Type B pancreatic cell (in vitro differentiated cells): ENCODE results near the gene KLHDC8B. TPM values are rescaled to one million over a fixed set of nuclear protein-coding genes. Genes with fewer than 3 reads are reported as not detected.

Source experiments
- DNase-seq: peaks from one replicate; pipeline ENCODE4 v3.0.0; 2021; ENCODE audit warnings: mixed read lengths; ENCODE audit not compliant: unreplicated experiment; ENCODE audit errors: extremely low spot score
- H3K27ac Mint-ChIP-seq: 2 replicates; pipeline ENCODE4 v1.8.0; 2021; ENCODE audit warnings: mild to moderate bottlenecking, mixed read lengths
- H3K27me3 Mint-ChIP-seq: 2 replicates; pipeline ENCODE4 v1.8.0; 2021; ENCODE audit warnings: mixed read lengths
- H3K36me3 Mint-ChIP-seq: 2 replicates; pipeline ENCODE4 v1.8.0; 2021; ENCODE audit warnings: mixed read lengths
- H3K4me1 Mint-ChIP-seq: one replicate; pipeline ENCODE4 v1.8.0; 2021; ENCODE audit warnings: mixed read lengths; ENCODE audit not compliant: unreplicated experiment
- H3K4me3 Mint-ChIP-seq: 2 replicates; pipeline ENCODE4 v1.8.0; 2021; ENCODE audit warnings: mild to moderate bottlenecking, mixed read lengths
- H3K9me3 Mint-ChIP-seq: 2 replicates; pipeline ENCODE4 v1.8.0; 2021; ENCODE audit warnings: mixed read lengths
- CTCF ChIP-seq: fragments of 200-600 bp; sonication (generic); conservative IDR thresholded peaks from 2 replicates; pipeline ENCODE4 v1.5.0; 2021; ENCODE audit warnings: antibody characterized with exemption, mild to moderate bottlenecking
- total RNA-seq: library from RNA; stranded (reverse); gene quantifications from 2 replicates; pipeline ENCODE4 v1.2.1, GENCODE V29; 2021; ENCODE audit warnings: low replicate concordance

Gene KLHDC8B
- total RNA-seq, 1 donor from 2014 or later = 42.1 TPM

- Mint-ChIP-seq H3K36me3 (peaks cover 4% of the 10 kb centered on the region), H3K4me3 (peak overlapping the region; percentile 34), H3K27me3 (no peaks in the 10 kb centered on the region), H3K27ac (no peak overlapping the region), H3K4me1 (peaks cover 17% of the 10 kb centered on the region), H3K9me3 (no peaks in the 10 kb centered on the region)
- no peak for DNase-seq
- TF ChIP-seq CTCF = no peak
Observed at GRCh38 chr3:49163609-49164008, 7.8 kb upstream of the KLHDC8B start.

- no peaks in the 10 kb centered on the region for H3K9me3 Mint-ChIP-seq
- H3K4me1 Mint-ChIP-seq = peaks cover 21% of the 10 kb centered on the region
- peak overlapping the region; percentile 91 for H3K4me3 Mint-ChIP-seq
- H3K27me3 Mint-ChIP-seq = no peaks in the 10 kb centered on the region
- H3K27ac Mint-ChIP-seq = peak overlapping the region; percentile 88
- TF ChIP-seq CTCF = no peak
- DNase-seq = no peak
- peaks cover 4% of the 10 kb centered on the region for H3K36me3 Mint-ChIP-seq
Observed at GRCh38 chr3:49164983-49165720, 6.2 kb upstream of the KLHDC8B start.

DNA sequence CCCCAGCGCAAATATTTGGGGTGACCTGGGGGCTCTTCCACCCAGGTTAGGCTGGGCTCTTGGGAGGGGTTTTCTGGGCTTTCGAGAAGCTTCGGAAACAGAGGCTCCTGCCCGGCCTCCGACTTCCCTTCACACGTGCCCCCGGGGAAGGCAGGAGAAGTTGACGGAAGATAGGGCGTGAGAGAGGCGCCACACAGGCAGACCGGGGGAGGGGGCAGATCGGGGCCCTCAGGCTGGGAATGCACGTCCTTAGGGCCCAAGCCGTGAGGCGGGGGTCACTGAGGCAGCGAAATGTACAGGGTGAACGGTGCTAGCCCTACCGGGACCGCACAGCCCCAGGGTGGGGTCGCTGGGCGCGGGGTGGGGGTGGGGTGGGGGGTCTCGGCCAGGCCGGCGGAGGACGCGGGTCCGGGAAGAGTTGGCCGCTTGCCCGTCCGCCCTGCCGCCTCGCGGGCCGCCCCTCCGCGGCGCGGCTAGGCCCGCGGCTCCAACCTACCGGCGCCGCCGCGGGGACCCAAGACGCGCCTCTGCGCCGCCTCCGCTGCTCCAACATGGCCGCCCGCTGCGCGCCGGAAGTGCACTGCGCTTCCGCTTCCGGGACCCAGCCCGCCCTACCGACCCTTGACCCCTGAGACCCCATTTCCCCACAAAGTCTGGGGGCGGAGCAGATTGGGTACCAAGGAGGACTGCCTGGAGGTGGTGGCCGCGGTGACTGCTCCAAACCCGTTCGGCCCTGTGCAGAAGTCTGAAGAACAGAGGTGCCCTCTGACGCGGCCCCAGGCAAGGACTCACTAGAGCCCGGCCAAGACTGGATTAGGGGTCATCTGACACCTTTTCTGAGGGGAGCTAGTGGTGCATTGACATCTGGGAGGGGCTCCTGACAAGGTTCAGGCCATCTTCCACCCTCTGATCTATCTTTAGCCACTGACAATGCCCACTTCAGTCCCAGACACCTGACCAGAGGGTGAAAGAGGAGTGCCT, 5.3 kb upstream of the KLHDC8B start, which contains the start of gene CCDC71:
Gene CCDC71 (minus strand): TSS at position 561 of the 981 bp plus-strand sequence. CDS start 2,123 bp downstream, outside the sequence.
- Mint-ChIP-seq H3K4me1 (peaks cover 29% of the 10 kb centered on the region), H3K4me3 (peak within 1 kb of the TSS; percentile 92)

DNA sequence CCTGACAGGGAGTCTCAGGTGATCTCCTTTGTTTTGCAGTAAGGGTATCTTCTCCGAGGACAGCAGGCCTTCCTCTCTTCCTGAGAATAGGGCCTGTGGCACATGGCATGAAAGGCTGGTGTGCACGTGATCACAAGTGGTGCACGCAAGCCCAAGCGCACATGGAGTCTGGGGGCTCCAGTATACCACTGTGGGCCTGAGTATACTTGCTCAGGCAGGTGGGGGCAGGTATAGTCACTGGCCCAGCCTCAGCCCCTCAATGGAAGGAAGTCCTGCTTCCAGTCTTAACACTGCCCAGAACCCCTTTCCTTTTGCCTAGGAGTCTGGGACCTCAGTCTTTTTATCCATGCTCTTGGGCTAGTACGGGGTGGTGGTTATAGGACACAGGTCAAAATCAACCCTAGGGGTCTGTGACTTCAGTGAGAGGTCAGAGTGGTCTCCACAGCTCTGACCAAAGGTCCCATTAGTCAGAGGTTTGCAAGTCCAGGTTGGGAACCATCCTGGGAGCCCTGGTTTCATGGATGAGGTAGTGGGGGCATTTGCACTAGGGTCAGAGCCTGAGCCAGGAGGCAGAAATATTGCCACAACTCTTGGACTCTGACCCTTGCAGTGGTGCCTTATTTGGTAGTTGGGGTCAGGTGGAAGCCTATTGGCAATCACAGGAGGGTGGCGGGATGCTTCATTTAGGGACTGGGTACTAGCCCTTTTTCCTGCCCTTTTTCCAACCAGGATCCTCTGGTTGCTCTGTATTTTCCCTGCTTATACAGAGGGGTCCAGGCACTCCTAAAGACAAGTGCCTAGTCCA, 4.4 kb upstream of the KLHDC8B start:
- H3K4me1 Mint-ChIP-seq = peaks cover 34% of the 10 kb centered on the region
- no peak for TF ChIP-seq CTCF
- H3K9me3 Mint-ChIP-seq = no peaks in the 10 kb centered on the region
- H3K4me3 Mint-ChIP-seq = peak overlapping the region; percentile 92
- DNase-seq = no peak
- peaks cover 4% of the 10 kb centered on the region for H3K36me3 Mint-ChIP-seq
- H3K27ac Mint-ChIP-seq = peak overlapping the region; percentile 89
- no peaks in the 10 kb centered on the region for H3K27me3 Mint-ChIP-seq

More for the DNA sequence above, 5.3 kb upstream of the KLHDC8B start, which contains the start of gene CCDC71:
- peak within 1 kb of the TSS; percentile 89 for H3K27ac Mint-ChIP-seq
- H3K9me3 Mint-ChIP-seq = no peaks in the 10 kb centered on the region
- TF ChIP-seq CTCF = no peak
- H3K27me3 Mint-ChIP-seq = no peaks in the 10 kb centered on the region
- no peak for DNase-seq
- peaks cover 4% of the 10 kb centered on the region for H3K36me3 Mint-ChIP-seq

DNA sequence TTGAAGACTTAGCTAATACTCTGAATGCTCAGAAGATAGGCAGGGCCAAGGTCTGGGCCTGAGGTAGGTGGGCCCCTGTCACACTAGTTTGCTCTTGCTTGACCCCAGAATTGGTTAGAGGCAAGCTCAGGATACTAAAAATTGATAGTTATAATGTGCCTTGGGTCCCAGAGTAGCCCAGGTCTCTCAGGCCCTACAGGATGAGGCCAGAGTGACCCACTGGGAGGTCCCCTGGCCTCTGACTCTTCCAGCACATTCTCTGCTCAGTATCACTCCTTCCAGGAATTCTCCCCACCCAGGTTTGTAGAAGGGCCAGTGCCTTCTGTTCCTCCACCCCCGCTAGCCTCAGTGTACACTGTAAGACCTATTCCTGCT, 667 bp upstream of the KLHDC8B start:
- Mint-ChIP-seq H3K9me3 (no peaks in the 10 kb centered on the region), H3K4me1 (peaks cover 38% of the 10 kb centered on the region), H3K27me3 (no peaks in the 10 kb centered on the region), H3K4me3 (peak overlapping the region; percentile 94), H3K27ac (peak overlapping the region; percentile 85), H3K36me3 (no peaks in the 10 kb centered on the region)
- no peak for DNase-seq
- TF ChIP-seq CTCF = no peak
